Tibial nerve (tissue), 4 donors: ENCODE data around the gene TUBA3E. TPM values are rescaled to one million over a fixed set of nuclear protein-coding genes. Genes with fewer than 3 reads are reported as not detected.
"Not testable (repeated sequence)": the region's sequence is repeated elsewhere in the genome, so short reads cannot be mapped to it uniquely, and the experiment has no call there.

Experiments used
- DNase-seq, 2 donors: peaks; one replicate each; pipeline ENCODE4 v3.0.0-alpha.2; 2019; ENCODE audit warnings: low spot score in 2 of 2
- H3K27ac ChIP-seq, 4 donors: fragments of 200-600 bp; sonication (generic) in 3 of 4; one replicate each; pipeline ENCODE4 v1.5.1; 2017 to 2019; ENCODE audit warnings: mild to moderate bottlenecking in 1 of 4
- H3K27me3 ChIP-seq, 2 donors: fragments of 200-600 bp; sonication (generic) in 1 of 2; one replicate each; pipeline versions ENCODE4 v1.5.1 to v1.6.0; 2017 to 2019
- H3K36me3 ChIP-seq, 3 donors: fragments of 200-600 bp; sonication (generic); one replicate each; pipeline ENCODE4 v1.5.1; 2018 to 2019
- H3K4me1 ChIP-seq, 4 donors: fragments of 200-600 bp; sonication (generic) in 3 of 4; one replicate each; pipeline ENCODE4 v1.5.1; 2017 to 2019
- H3K4me3 ChIP-seq, 4 donors: fragments of 200-600 bp; sonication (generic) in 3 of 4; one replicate each; pipeline ENCODE4 v1.5.1; 2017 to 2019; ENCODE audit warnings: mild to moderate bottlenecking in 1 of 4, moderate library complexity in 1 of 4
- H3K9me3 ChIP-seq, 4 donors: fragments of 200-600 bp; sonication (generic) in 3 of 4; one replicate each; pipeline ENCODE4 v1.5.1; 2017 to 2019
- CTCF ChIP-seq, 5 experiments: fragments of 200-600 bp in 3 of 5; fragments of 450-650 bp in 2 of 5; sonication (generic) in 3 of 5; IDR thresholded peaks; one replicate each; pipeline ENCODE4 v1.5.1; 2016 to 2019; ENCODE audit warnings: antibody characterized with exemption in 5 of 5, mild to moderate bottlenecking in 3 of 5, moderate library complexity in 2 of 5
- EP300 ChIP-seq, 2 donors: sonication (generic); formaldehyde crosslinking; IDR thresholded peaks; one replicate each; pipeline ENCODE4 v1.6.1; 2017; ENCODE audit warnings: antibody characterized with exemption in 2 of 2, mild to moderate bottlenecking in 1 of 2
- POLR2A ChIP-seq, 2 donors: fragments of 450-650 bp; IDR thresholded peaks; one replicate each; pipeline ENCODE4 v1.6.1; 2017; ENCODE audit warnings: antibody characterized with exemption in 2 of 2, mild to moderate bottlenecking in 2 of 2, moderate library complexity in 2 of 2
- WGBS, 2 donors: methylation state at CpG; one replicate each; pipeline ENCODE4 v1.1.5; 2018; 5-methylcytosine and 5-hydroxymethylcytosine counted together
- total RNA-seq, 4 donors: library from RNA; depleted of rRNA; stranded (reverse); fragments of >200 nt; gene quantifications; one replicate each; pipeline ENCODE4 v1.1.0, GENCODE V29; 2016

Gene TUBA3E
- not detected for total RNA-seq

DNA sequence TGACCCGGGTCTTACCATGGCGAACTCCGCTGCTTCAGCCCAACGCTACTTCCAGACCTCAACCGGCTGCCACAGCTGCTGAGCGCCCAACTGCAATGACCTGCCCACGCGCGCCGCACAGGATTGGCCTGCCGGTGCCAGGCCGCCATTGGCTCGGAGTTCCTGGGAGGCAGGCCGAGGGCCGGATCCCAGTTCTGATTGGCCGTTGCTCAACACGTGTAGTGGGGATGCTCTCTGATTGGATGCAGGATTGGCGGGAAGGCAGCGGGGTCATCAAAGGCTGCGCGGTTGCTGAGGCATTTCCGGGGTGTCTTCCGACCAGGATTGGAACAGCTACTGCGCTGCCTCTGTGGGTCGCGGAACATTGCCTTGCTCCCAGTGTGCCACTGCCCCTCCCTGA is at the start of gene TUBA3E:
TSS of gene TUBA3E (minus strand) at position 97 of the 400 bp plus-strand sequence. CDS start at position 18, 79 bp downstream.
- Histone ChIP-seq H3K27me3 (no peaks in the 10 kb centered on the region), H3K27ac (no peak within 1 kb of the TSS), H3K4me3 (no peak within 1 kb of the TSS), H3K9me3 (no peaks in the 10 kb centered on the region), H3K4me1 (no peaks in the 10 kb centered on the region), H3K36me3 (no peaks in the 10 kb centered on the region)
- no peak for TF ChIP-seq CTCF (IDR thresholded peaks at IDR 0.05)
- TF ChIP-seq POLR2A (IDR thresholded peaks at IDR 0.05): no peak
- TF ChIP-seq EP300 (IDR thresholded peaks at IDR 0.05): no peak
- 99% methylated on average over 14 of the region's 26 CpGs; no CpG with 5 or more reads in 1 of the 2 donors for WGBS, 2 donors
- no peak for DNase-seq

- 43 to 58% methylated on average over 7 of the region's 7 CpGs for WGBS, 2 donors
- H3K36me3 ChIP-seq: no peaks in the 10 kb centered on the region
- no peak overlapping the region for H3K27ac ChIP-seq
- no peak for TF ChIP-seq EP300 (IDR thresholded peaks at IDR 0.05)
- H3K9me3 ChIP-seq: no peaks in the 10 kb centered on the region
- no peak overlapping the region for H3K4me3 ChIP-seq
- no peaks in the 10 kb centered on the region for H3K4me1 ChIP-seq
- DNase-seq: no peak
- H3K27me3 ChIP-seq: peaks cover 0 to under 1% of the 10 kb centered on the region in 2 donors
Measured at GRCh38 chr2:130246430-130246829, 48.2 kb upstream of the TUBA3E start.

DNA sequence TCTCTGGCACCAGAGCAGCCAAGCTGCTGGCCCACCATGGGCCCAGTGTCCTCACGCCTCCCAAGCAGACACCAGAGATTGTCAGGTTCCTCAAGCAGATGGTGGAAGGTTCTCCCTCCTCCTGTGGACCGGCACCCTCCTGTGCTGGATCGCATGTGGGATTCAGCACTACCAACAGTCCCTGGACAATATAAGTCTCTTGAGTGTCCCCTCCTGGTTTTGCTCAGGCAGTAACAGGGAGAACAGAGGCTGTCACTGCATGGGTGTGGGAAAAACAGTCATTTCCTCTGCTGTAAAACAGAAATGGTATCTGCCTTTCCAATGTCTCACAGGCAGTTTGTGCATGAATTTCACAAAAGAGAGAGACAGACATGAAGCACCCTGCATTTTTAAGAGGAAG is 47.7 kb upstream of the TUBA3E start:
- Histone ChIP-seq H3K27me3 (no peaks in the 10 kb centered on the region), H3K36me3 (no peaks in the 10 kb centered on the region), H3K4me1 (no peaks in the 10 kb centered on the region), H3K27ac (no peak overlapping the region), H3K9me3 (no peaks in the 10 kb centered on the region), H3K4me3 (no peak overlapping the region)
- 63 to 71% methylated on average over 3 of the region's 3 CpGs for WGBS, 2 donors
- TF ChIP-seq POLR2A (IDR thresholded peaks at IDR 0.05) (no peak), CTCF (IDR thresholded peaks at IDR 0.05) (no peak), EP300 (IDR thresholded peaks at IDR 0.05) (no peak)
- no peak for DNase-seq

- WGBS, 2 donors: 87 to 92% methylated on average over 2 of the region's 2 CpGs
- H3K9me3 ChIP-seq: no peaks in the 10 kb centered on the region
- H3K36me3 ChIP-seq: no peaks in the 10 kb centered on the region
- no peaks in the 10 kb centered on the region for H3K4me1 ChIP-seq
- no peak overlapping the region for H3K4me3 ChIP-seq
- no peak for DNase-seq
- no peaks in the 10 kb centered on the region for H3K27me3 ChIP-seq
- H3K27ac ChIP-seq: no peak overlapping the region
- TF ChIP-seq CTCF (IDR thresholded peaks at IDR 0.05) (no peak), EP300 (IDR thresholded peaks at IDR 0.05) (no peak), POLR2A (IDR thresholded peaks at IDR 0.05) (no peak)
Measured at GRCh38 chr2:130243359-130243758, 45.1 kb upstream of the TUBA3E start.

DNA sequence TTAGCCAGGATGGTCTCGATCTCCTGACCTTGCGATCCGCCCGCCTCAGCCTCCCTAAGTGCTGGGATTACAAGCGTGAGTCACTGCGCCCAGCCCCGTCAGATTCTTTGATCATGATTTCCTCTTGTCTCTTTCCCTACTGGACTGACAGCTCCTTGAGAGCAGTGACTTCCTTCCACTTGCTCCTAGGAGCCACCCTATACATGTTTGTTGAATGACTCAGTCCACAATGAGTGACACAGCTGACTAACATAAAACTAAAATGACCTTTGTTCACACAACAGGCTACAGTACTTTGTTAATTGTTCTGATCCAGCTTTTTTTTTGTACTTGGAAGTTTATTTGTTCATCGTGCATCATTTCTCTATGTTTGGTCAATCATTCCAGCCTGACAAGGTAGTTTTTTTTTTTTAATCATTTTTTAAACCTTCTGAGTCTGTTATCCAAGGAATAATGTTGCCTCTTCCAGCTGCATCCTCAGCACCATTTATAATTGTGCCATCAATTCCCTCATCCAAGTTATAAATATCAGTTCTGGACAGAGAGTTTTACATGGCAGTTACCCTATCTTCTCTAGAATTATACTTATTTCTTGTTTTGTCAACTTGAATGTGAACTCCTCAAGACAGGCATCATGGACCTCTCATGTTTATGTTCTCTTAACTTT is 42.9 kb upstream of the TUBA3E start:
- Histone ChIP-seq H3K9me3 (no peaks in the 10 kb centered on the region), H3K36me3 (no peaks in the 10 kb centered on the region), H3K4me1 (no peaks in the 10 kb centered on the region), H3K4me3 (no peak overlapping the region), H3K27me3 (no peaks in the 10 kb centered on the region), H3K27ac (no peak overlapping the region)
- WGBS, 2 donors: 72 to 79% methylated on average over 8 of the region's 8 CpGs
- no peak for DNase-seq
- TF ChIP-seq EP300 (IDR thresholded peaks at IDR 0.05) (no peak), POLR2A (IDR thresholded peaks at IDR 0.05) (no peak), CTCF (IDR thresholded peaks at IDR 0.05) (no peak)

GRCh38 chr2:130239581-130239980 is 41.3 kb upstream of the TUBA3E start:
- H3K36me3 ChIP-seq, H3K4me1 ChIP-seq, DNase-seq, H3K27ac ChIP-seq, H3K4me3 ChIP-seq, H3K9me3 ChIP-seq, H3K27me3 ChIP-seq: not testable (repeated sequence)
- 75 to 77% methylated on average over 6 of the region's 6 CpGs for WGBS, 2 donors

DNA sequence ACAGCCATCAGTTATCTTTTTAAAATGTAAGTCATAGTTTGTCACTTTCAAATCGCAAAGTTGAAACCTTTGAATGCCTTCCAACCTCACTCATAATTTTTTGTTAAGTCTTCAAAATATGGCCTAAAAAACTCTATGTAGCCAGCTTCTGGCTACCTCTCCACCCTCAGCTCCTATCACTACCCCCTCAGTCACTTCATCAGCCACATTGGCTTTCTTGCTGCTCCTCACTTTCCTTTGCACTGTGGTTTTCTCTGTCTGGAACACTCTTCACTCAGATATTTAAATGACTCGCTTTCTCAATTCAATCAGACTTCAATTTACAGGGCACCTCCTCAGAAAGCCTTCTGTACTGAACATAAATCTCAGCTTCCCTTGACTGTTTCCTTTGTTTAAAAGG is 34.8 kb upstream of the TUBA3E start:
- not testable (repeated sequence) for H3K4me3 ChIP-seq, DNase-seq, H3K27me3 ChIP-seq, H3K4me1 ChIP-seq, H3K36me3 ChIP-seq, H3K27ac ChIP-seq, H3K9me3 ChIP-seq
- 87 to 89% methylated on average over 2 of the region's 2 CpGs for WGBS, 2 donors
